ENCODE results near the gene PPP1CA. TPM values are rescaled to one million over a fixed set of nuclear protein-coding genes. Genes with fewer than 3 reads are reported as not detected.
A peak's percentile ranks its signal among the peaks of the same experiment; 100 is the strongest.

The PPP1CA gene
- total RNA-seq, 3 donors from 2014 or later = 130 to 239 (median 209) TPM

DNA sequence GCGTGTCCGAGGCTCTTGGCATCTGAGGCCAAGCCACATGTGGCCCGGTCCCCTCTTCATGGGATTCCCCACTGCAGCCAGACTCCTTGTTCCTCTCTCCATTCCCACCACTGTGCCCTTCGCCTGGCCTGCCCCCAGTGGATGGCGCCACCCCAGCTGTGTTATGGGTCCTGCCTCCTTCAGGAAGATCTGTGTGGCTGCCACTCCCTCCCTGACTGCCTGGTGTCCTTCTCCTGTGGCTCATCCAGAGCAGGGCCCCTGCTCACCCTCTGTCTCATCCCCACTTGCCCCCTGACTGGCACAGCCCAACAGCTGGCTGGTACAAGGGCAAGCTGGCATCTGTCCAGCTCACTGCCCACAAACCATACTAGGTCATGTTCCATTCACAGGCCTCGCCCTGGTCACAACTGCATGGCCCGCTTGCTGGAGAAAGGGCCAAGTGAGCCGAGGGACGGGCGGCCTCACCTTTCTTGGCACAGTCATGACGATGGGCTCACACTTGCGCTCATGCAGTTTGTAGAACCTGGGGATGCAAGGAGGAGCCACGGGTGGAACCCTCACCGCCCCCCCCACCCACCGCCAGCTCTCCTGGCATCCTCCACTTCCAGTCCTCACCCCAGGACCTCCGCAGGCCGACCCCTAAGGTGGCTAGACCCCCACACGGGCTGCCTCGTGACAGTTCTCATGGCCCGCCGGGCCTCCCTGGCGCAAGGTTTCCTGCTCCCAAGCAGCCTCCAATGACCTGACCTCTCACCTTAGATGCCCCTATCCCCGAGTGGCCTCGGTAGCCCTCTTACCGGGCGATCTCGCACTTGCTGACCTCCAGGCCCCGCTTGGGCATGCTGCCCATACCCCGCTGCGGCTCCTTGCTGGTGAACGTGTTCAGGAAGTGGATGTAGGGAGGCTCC lies 37.9 kb upstream of the PPP1CA start:
- intact Hi-C loops (cut with DNase I, micrococcal nuclease) = no loop called here
- ATAC-seq = peak; percentile 2
- DNase-seq = peak in 1 of 3 donors; percentile 67
- no peaks in the 10 kb centered on the region for H3K9me3 ChIP-seq
- no peak overlapping the region for H3K4me3 ChIP-seq
- TF ChIP-seq, protein P1, sequence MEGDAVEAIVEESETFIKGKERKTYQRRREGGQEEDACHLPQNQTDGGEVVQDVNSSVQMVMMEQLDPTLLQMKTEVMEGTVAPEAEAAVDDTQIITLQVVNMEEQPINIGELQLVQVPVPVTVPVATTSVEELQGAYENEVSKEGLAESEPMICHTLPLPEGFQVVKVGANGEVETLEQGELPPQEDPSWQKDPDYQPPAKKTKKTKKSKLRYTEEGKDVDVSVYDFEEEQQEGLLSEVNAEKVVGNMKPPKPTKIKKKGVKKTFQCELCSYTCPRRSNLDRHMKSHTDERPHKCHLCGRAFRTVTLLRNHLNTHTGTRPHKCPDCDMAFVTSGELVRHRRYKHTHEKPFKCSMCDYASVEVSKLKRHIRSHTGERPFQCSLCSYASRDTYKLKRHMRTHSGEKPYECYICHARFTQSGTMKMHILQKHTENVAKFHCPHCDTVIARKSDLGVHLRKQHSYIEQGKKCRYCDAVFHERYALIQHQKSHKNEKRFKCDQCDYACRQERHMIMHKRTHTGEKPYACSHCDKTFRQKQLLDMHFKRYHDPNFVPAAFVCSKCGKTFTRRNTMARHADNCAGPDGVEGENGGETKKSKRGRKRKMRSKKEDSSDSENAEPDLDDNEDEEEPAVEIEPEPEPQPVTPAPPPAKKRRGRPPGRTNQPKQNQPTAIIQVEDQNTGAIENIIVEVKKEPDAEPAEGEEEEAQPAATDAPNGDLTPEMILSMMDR (IDR thresholded peaks at IDR 0.05) = no peak
- H3K36me3 ChIP-seq (ENCODE audit: low read depth) = no peaks in the 10 kb centered on the region
- peaks cover 19% of the 10 kb centered on the region for H3K4me1 ChIP-seq (ENCODE audit: low read depth)

GRCh38 chr11:67438158-67438902 lies 36.7 kb upstream of the PPP1CA start:
- no peaks in the 10 kb centered on the region for H3K36me3 ChIP-seq (ENCODE audit: low read depth)
- peaks cover 19% of the 10 kb centered on the region for H3K4me1 ChIP-seq (ENCODE audit: low read depth)
- TF ChIP-seq, protein P1 (IDR thresholded peaks at IDR 0.05) = no peak
- ATAC-seq = peak; percentile 13
- peak in 2 of 3 donors; percentile 74 to 89 for DNase-seq
- H3K9me3 ChIP-seq = no peaks in the 10 kb centered on the region
- intact Hi-C loops (cut with DNase I, micrococcal nuclease) = no loop called here
- no peak overlapping the region for H3K4me3 ChIP-seq

DNA sequence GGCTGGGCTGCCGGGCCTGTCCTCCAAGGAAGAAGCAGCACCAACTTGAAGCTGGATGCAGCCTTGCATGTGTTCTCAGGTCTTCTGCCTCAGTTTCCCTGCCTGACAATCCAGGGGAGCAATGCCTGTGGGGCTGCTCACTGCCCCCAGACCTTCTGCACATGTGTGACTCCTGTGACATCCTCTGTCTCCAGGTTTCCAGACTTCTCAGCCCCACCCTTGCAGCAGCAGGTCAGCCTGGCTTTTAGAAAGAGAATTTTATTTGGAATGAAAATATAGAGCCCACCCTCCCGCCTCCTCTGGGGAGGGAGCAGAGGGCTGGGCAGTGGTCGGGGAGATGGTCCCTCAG lies 36.1 kb upstream of the PPP1CA start:
- peaks cover 19% of the 10 kb centered on the region for H3K4me1 ChIP-seq (ENCODE audit: low read depth)
- DNase-seq = no peak
- TF ChIP-seq, protein P1 (IDR thresholded peaks at IDR 0.05) = no peak
- ATAC-seq = no peak
- H3K9me3 ChIP-seq = no peaks in the 10 kb centered on the region
- no peaks in the 10 kb centered on the region for H3K36me3 ChIP-seq (ENCODE audit: low read depth)
- intact Hi-C loops (cut with DNase I, micrococcal nuclease) = no loop called here
- no peak overlapping the region for H3K4me3 ChIP-seq

DNA sequence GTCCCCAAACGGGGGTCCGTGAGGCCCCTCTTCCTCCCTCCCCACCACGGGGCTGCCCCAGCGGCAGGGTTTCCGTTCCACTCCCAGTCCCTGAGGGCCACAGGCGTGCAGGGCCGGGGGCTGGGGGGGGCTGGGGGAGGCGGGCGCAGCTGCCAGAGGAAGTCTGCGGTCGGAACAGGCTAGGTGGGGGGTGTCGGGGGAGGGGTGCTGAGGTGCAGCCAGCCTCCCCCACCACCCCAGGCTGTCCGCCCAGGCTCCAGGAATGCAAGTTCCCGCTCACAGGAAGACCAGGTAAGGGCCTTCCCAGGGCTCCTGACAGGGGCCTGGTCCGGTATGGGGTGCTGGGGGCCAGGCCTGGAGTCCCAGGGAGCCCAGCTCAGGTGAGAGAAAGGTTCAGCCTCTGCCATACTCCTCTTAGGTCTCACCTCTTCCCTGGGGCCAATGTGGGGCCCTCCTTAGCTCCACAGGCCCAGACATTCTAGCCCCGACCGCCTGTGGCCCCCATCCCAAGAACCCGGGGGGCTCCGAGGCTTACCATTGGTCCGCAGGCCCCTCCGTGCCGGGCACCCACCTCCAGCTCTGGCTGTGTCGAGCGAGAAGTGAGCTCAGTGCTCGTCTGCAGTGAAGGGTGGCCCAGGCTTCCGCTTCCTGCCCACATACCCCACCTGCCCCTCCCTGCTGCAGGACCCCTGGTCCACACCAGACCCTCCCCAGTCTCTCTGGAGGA lies 35.6 kb upstream of the PPP1CA start, which contains the start of gene PTPRCAP:
Gene PTPRCAP, minus strand, starts transcription at position 601 of the 727 bp plus-strand sequence. Its CDS starts 63 bp downstream, at position 538.
- Histone ChIP-seq H3K36me3 (ENCODE audit: low read depth) (no peaks in the 10 kb centered on the region), H3K9me3 (no peaks in the 10 kb centered on the region), H3K4me1 (ENCODE audit: low read depth) (peaks cover 14% of the 10 kb centered on the region), H3K4me3 (no peak within 1 kb of the TSS)
- ATAC-seq = peak; percentile 60
- DNase-seq = peak; percentile 63 to 90 (median 74)
- TF ChIP-seq, protein P1 (IDR thresholded peaks at IDR 0.05) = no peak
- intact Hi-C loops (cut with DNase I, micrococcal nuclease) = no loop called here

DNA sequence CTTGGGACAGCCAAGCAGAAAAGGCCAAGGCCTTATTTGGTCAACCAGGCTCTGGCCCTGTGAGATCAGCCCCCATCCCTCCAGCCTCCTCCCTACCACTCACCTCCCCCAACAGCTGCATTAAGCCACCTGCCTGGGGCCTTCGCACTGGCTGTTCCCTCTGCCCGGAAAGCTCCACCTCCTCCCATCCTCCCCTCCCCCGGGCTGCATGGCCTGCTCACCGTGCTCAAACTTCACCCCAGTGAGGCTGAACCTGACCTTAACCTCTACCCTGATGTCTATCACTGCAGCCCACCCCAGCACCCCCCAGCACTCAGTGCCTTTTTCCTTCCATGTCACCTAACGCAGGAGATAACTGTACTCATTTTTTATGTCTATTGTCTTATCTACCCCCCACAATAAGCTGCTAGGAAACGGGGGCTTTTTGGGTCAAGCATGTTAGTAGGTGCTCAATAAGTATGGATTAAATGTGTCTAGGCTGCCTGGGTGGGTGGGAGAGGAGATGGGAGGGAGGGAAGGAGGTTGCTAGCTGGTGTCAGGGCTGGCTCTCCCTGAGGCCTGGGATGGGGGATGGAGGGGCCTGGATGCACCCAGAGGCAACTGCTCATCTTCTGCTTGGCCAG lies 34.9 kb upstream of the PPP1CA start:
- TF ChIP-seq, protein P1 (IDR thresholded peaks at IDR 0.05) = no peak
- Histone ChIP-seq H3K9me3 (no peaks in the 10 kb centered on the region), H3K36me3 (ENCODE audit: low read depth) (no peaks in the 10 kb centered on the region), H3K4me1 (ENCODE audit: low read depth) (peaks cover 14% of the 10 kb centered on the region), H3K4me3 (no peak overlapping the region)
- intact Hi-C loops (cut with DNase I, micrococcal nuclease) = no loop called here
- peak; percentile 45 for ATAC-seq
- DNase-seq = peak; percentile 55 to 87 (median 68)
